K562 (cell line): ENCODE measurements around the gene FOS. TPM values are rescaled to one million over a fixed set of nuclear protein-coding genes. Genes with fewer than 3 reads are reported as not detected.
A peak's percentile ranks its signal among the peaks of the same experiment; 100 is the strongest.

ENCODE experiments used
- ATAC-seq: fragments of 200-7000 bp; cut with Tn5 transposase; 3 replicates; pipeline ENCODE4 v1.9.1; 2020; ENCODE audit warnings: moderate library complexity
- BruUV-seq: library from RNA; stranded (reverse); fragments of 400-500 nt; replicated peaks from 2 replicates; lab custom pipeline; 2021; lab: Mats Ljungman, UMichigan
- CTCF ChIA-PET: fragments of 300-600 bp; formaldehyde crosslinking; extraction: SDS; loops from one replicate; lab custom pipeline; 2021; ENCODE audit warnings: low intra/inter-chr PET ratio; lab: Yijun Ruan, JAX
- POLR2A ChIA-PET: fragments of 300-600, 350-650 bp; sonication (Branson Sonifier 250); formaldehyde crosslinking; extraction: SDS; loops from one replicate; lab custom pipeline; 2021; ENCODE audit warnings: antibody characterized with exemption, inconsistent platforms; lab: Yijun Ruan, JAX
- DNase-seq, 4 experiments: peaks; one replicate each; pipeline versions ENCODE4 v3.0.0 to v3.0.0-alpha.2; 2011 to 2018; ENCODE audit warnings: low spot score in 3 of 4, mixed read lengths in 3 of 4; ENCODE audit errors: extremely low read depth in 1 of 4
- FAIRE-seq: peaks from 2 replicates; lab custom pipeline; 2011; peaks lifted over from hg19 to GRCh38; lab: Jason Lieb, UNC
- H2AFZ ChIP-seq: 2 replicates; pipeline ENCODE4 v1.6.0; 2011; ENCODE audit warnings: low read depth, low read length, control low read depth, inconsistent platforms
- H3K27ac ChIP-seq: fragments of 200-600 bp; 3 replicates; pipeline ENCODE4 v1.8.0; 2011; ENCODE audit warnings: low read depth, mild to moderate bottlenecking, control low read depth, inconsistent platforms, low read length, moderate library complexity, mixed read lengths; ENCODE audit errors: extremely low read depth
- H3K27me3 ChIP-seq, 2 experiments: fragments of 300-600 bp in 1 of 2; 2 replicates in 1 of 2; 3 replicates in 1 of 2; pipeline versions ENCODE4 v1.6.0 to v1.8.0; 2011; ENCODE audit warnings: inconsistent platforms in 2 of 2, low read length in 2 of 2, mild to moderate bottlenecking in 1 of 2, mixed read lengths in 1 of 2, moderate library complexity in 1 of 2; ENCODE audit not compliant: control insufficient read depth in 2 of 2, insufficient read depth in 2 of 2
- H3K36me3 ChIP-seq: fragments of 300-600 bp; 3 replicates; pipeline ENCODE4 v1.8.0; 2011; ENCODE audit warnings: mild to moderate bottlenecking, low read length, inconsistent platforms; ENCODE audit not compliant: control insufficient read depth, insufficient read depth
- H3K4me1 ChIP-seq, 2 experiments: fragments of 200-600 bp in 1 of 2; replicated peaks in 1 of 2; 2 replicates in 1 of 2; 3 replicates in 1 of 2; pipeline versions ENCODE4 v1.5.1 to v1.8.0; 2011; ENCODE audit warnings: inconsistent platforms in 2 of 2, low read length in 2 of 2, mild to moderate bottlenecking in 1 of 2, mixed read lengths in 1 of 2, moderate library complexity in 1 of 2; ENCODE audit not compliant: control insufficient read depth in 2 of 2, insufficient read depth in 2 of 2
- H3K4me2 ChIP-seq: 2 replicates; pipeline ENCODE4 v1.6.1; 2011; ENCODE audit warnings: low read length, control low read depth, inconsistent platforms, mixed read lengths; ENCODE audit not compliant: insufficient read depth
- H3K4me3 ChIP-seq: fragments of 200-600 bp; sonication (generic), shearing (Covaris generic); 2 replicates; pipeline ENCODE4 v1.5.1; 2016; ENCODE audit warnings: control low read depth, inconsistent platforms
- H3K79me2 ChIP-seq: fragments of 200-600 bp; 3 replicates; pipeline ENCODE4 v1.8.0; 2011; ENCODE audit warnings: low read length, inconsistent platforms; ENCODE audit not compliant: control insufficient read depth, insufficient read depth
- H3K9ac ChIP-seq, 2 experiments: 2 replicates each; pipeline versions ENCODE4 v1.6.0 to v1.6.1; 2011; ENCODE audit warnings: low read depth in 2 of 2, low read length in 2 of 2, control low read depth in 1 of 2, inconsistent platforms in 1 of 2, mild to moderate bottlenecking in 1 of 2, mixed read lengths in 1 of 2; ENCODE audit not compliant: insufficient read depth in 1 of 2
- H3K9me1 ChIP-seq: one replicate; pipeline ENCODE4 v1.6.0; 2011; ENCODE audit warnings: inconsistent platforms, mild to moderate bottlenecking, low read length, moderate library complexity; ENCODE audit not compliant: control insufficient read depth, insufficient read depth
- H3K9me3 ChIP-seq: replicated peaks from 2 replicates; pipeline ENCODE4 v1.5.1; 2011; ENCODE audit warnings: low read depth, low read length, inconsistent platforms; ENCODE audit not compliant: control insufficient read depth, insufficient read depth
- H4K20me1 ChIP-seq: replicated peaks from 2 replicates; pipeline ENCODE4 v1.6.1; 2011; ENCODE audit warnings: low read length, inconsistent platforms, mixed read lengths; ENCODE audit not compliant: control insufficient read depth, insufficient read depth
- EHMT2 ChIP-seq: fragments of 450-650 bp; IDR thresholded peaks from 2 replicates; pipeline ENCODE4 v1.6.1; 2018; ENCODE audit warnings: antibody characterized with exemption
- ETV6 ChIP-seq, 3 experiments: fragments of 150-350 bp in 1 of 3; sonication (generic) in 1 of 3; formaldehyde crosslinking in 1 of 3; IDR thresholded peaks; 2 replicates each; pipeline versions ENCODE4 v1.6.1 to v1.8.0; 2014 to 2022; ENCODE audit warnings: borderline replicate concordance in 2 of 3, low read depth in 2 of 3, antibody characterized with exemption in 1 of 3, low read length in 1 of 3, mild to moderate bottlenecking in 1 of 3, missing genetic modification reagents in 1 of 3
- FOXK2 ChIP-seq, 2 experiments: fragments of 450-650 bp; IDR thresholded peaks in 1 of 2; conservative IDR thresholded peaks in 1 of 2; 2 replicates each; pipeline ENCODE4 v1.6.1; 2016; ENCODE audit warnings: low read depth in 2 of 2, mild to moderate bottlenecking in 1 of 2
- FOXM1 ChIP-seq, 2 experiments: fragments of 450-650 bp in 1 of 2; sonication (generic) in 1 of 2; formaldehyde crosslinking in 1 of 2; IDR thresholded peaks; 2 replicates each; pipeline versions ENCODE4 v1.6.1 to v1.9.0; 2017 to 2022; ENCODE audit warnings: low read depth in 2 of 2, mild to moderate bottlenecking in 2 of 2, missing genetic modification reagents in 1 of 2, moderate library complexity in 1 of 2
- HDAC1 ChIP-seq, 2 experiments: fragments of 450-650 bp; IDR thresholded peaks; 2 replicates each; pipeline ENCODE4 v1.6.1; 2016 to 2017; ENCODE audit warnings: inconsistent platforms in 1 of 2, mild to moderate bottlenecking in 1 of 2, moderate library complexity in 1 of 2
- L3MBTL2 ChIP-seq: fragments of 450-650 bp; IDR thresholded peaks from 2 replicates; pipeline ENCODE4 v1.6.1; 2016; ENCODE audit warnings: mild to moderate bottlenecking, moderate library complexity
- MEF2A ChIP-seq: IDR thresholded peaks from 2 replicates; pipeline ENCODE4 v1.6.1; 2011; ENCODE audit warnings: low read depth, mild to moderate bottlenecking, low read length, moderate library complexity; ENCODE audit not compliant: control insufficient read depth
- NFIC ChIP-seq: fragments of 450-650 bp; IDR thresholded peaks from 2 replicates; pipeline ENCODE4 v1.6.1; 2017; ENCODE audit warnings: mild to moderate bottlenecking, inconsistent platforms
- NRF1 ChIP-seq, 2 experiments: fragments of 450-650 bp; IDR thresholded peaks in 1 of 2; conservative IDR thresholded peaks in 1 of 2; 2 replicates each; pipeline ENCODE4 v1.6.1; 2014; ENCODE audit warnings: mild to moderate bottlenecking in 2 of 2
- RAD21 ChIP-seq, 2 experiments: fragments of 250-450 bp in 1 of 2; fragments of 450-650 bp in 1 of 2; sonication (Bioruptor Pico) in 1 of 2; formaldehyde crosslinking in 1 of 2; IDR thresholded peaks in 1 of 2; conservative IDR thresholded peaks in 1 of 2; 2 replicates each; pipeline versions ENCODE4 v1.4.0 to v1.8.0; 2020 to 2022; ENCODE audit warnings: mild to moderate bottlenecking in 2 of 2, moderate library complexity in 1 of 2
- SMAD4 ChIP-seq: fragments of 250-450 bp; sonication (Bioruptor Pico); conservative IDR thresholded peaks from 2 replicates; pipeline ENCODE4 v1.8.0; 2021; ENCODE audit warnings: inconsistent platforms, mild to moderate bottlenecking, moderate library complexity
- SNAPC5 ChIP-seq: fragments of 250-450 bp; sonication (Bioruptor Pico); IDR thresholded peaks from 2 replicates; pipeline ENCODE4 v1.8.0; 2021; ENCODE audit warnings: moderate library complexity, mild to moderate bottlenecking, inconsistent platforms
- SPI1 ChIP-seq: IDR thresholded peaks from 2 replicates; pipeline ENCODE4 v1.6.1; 2011; ENCODE audit warnings: low read depth, low read length, control low read depth, borderline replicate concordance
- TAF7 ChIP-seq: fragments of 450-650 bp; IDR thresholded peaks from 2 replicates; pipeline ENCODE4 v1.6.1; 2016; ENCODE audit warnings: missing genetic modification characterization, missing compliant biosample characterization
- ZBED1 ChIP-seq: IDR thresholded peaks from 2 replicates; pipeline ENCODE4 v1.6.1; 2014
- ZC3H4 ChIP-seq: sonication (generic); formaldehyde crosslinking; IDR thresholded peaks from 2 replicates; pipeline ENCODE4 v1.9.0; 2021; ENCODE audit warnings: missing genetic modification reagents, borderline replicate concordance
- ZNF592 ChIP-seq: fragments of 450-650 bp; IDR thresholded peaks from 2 replicates; pipeline ENCODE4 v1.6.1; 2017; ENCODE audit warnings: antibody characterized with exemption, mild to moderate bottlenecking
- WGBS: fragments of 100-300 bp; shearing (Covaris generic); methylation state at CpG from one replicate; pipeline ENCODE4 v1.1.6; 2016; ENCODE audit warnings: low coverage, mixed read lengths; ENCODE audit not compliant: insufficient coverage; ENCODE audit errors: missing lambda C conversion rate; 5-methylcytosine and 5-hydroxymethylcytosine counted together
- in situ Hi-C: fragments of 300-500 bp; cut with MboI; formaldehyde crosslinking; loops from 4 replicates; pipeline ENCODE4 v1.15.0; 2018; ENCODE audit warnings: inconsistent platforms, mixed read lengths
- intact Hi-C: fragments of 100-400 bp; cut with micrococcal nuclease; formaldehyde crosslinking; loops from 2 replicates; pipeline ENCODE4 v1.14.2; 2022
- polyA plus RNA-seq, 8 experiments: library from polyadenylated mRNA; depleted of rRNA in 4 of 8; stranded (reverse) in 5 of 8; unstranded in 3 of 8; fragments of >200 nt; fragmentation: Nextera tagmentation in 2 of 8; fragmentation: Illumina TruSeq in 1 of 8; extraction: Ambion mirVana in 2 of 8; extraction: Trizol in 1 of 8; gene quantifications; 2 replicates each; pipeline versions ENCODE4 v1.2.1 to v1.2.3, GENCODE V29; 2011 to 2014; ENCODE audit warnings: inconsistent platforms in 1 of 8, missing spikeins in 1 of 8
- total RNA-seq, 7 experiments: library from RNA; depleted of rRNA in 6 of 7; stranded (reverse); fragments of >200 nt in 6 of 7; fragmentation: Illumina TruSeq in 2 of 7; extraction: Trizol in 2 of 7; gene quantifications; 2 replicates each; pipeline versions ENCODE4 v1.2.1 to v1.2.3, GENCODE V29; 2011 to 2021; ENCODE audit warnings: low replicate concordance in 1 of 7

Gene FOS
- total and polyA plus RNA-seq, 9 of the 15 experiments (the other 6 are each of a cell fraction or from before 2014, with no cell fraction given) = 0.54 to 13.8 (median 8.9) TPM

GRCh38 chr14:75259510-75259855 lies 19.1 kb upstream of the FOS start:
- peak overlapping the region; percentile 96 for H3K4me2 ChIP-seq
- peak; percentile 40 for ATAC-seq
- 2% methylated on average over 6 of the region's 7 CpGs for WGBS
- no peaks in the 10 kb centered on the region for H3K9me1 ChIP-seq
- H3K4me1 ChIP-seq = peaks cover 6 to 21% of the 10 kb centered on the region in 2 experiments
- peak overlapping the region; percentile 37 for H3K4me3 ChIP-seq
- H3K9me3 ChIP-seq = no peaks in the 10 kb centered on the region
- H3K27me3 ChIP-seq = no peaks in the 10 kb centered on the region
- peak in 2 of 4 experiments; percentile 30 to 56 for DNase-seq
- TSS peak; percentile 92 for BruUV-seq
- intact Hi-C loops (loop anchor here (2.0 kb wide), 1 partner anchor 35 kb away; no protein-coding TSS in a partner anchor), in situ Hi-C loops (no loop called here)
- no peaks in the 10 kb centered on the region for H3K79me2 ChIP-seq
- H3K36me3 ChIP-seq = no peaks in the 10 kb centered on the region
- H3K27ac ChIP-seq = peak overlapping the region; percentile 94
- ChIA-PET CTCF (no interaction called here), POLR2A (interaction anchor here (0.6 to 2.2 kb wide), 11 partner anchors 9 to 112 kb away, joined by 3 to 12 read pairs (median 5); no protein-coding TSS in a partner anchor)
- H4K20me1 ChIP-seq = no peaks in the 10 kb centered on the region
- FAIRE-seq = peak; percentile 23
- peak overlapping the region; percentile 83 to 91; a peak in 3 of 4 replicates for H3K9ac ChIP-seq
- H2AFZ ChIP-seq = peak overlapping the region; percentile 99
- no peak for TF ChIP-seq ZNF592
- no peak for TF ChIP-seq SMAD4 (CRISPR knock-in tag)
- no peak for TF ChIP-seq SNAPC5
- no peak for TF ChIP-seq NFIC
- no peak for TF ChIP-seq SPI1
- TF ChIP-seq RAD21 (CRISPR knock-in tag; conservative IDR thresholded peaks at IDR 0.05 in 1 of 2, IDR thresholded peaks at IDR 0.05 in 1 of 2) = peak in 1 of 2 experiments; percentile 43; a peak in 2 of 4 replicates
- no peak for TF ChIP-seq ETV6 (IDR thresholded peaks at IDR 0.05; ENCODE audit: borderline replicate concordance in 1 of 2, low read depth in 2 of 2, low read length in 1 of 2)
- TF ChIP-seq ETV6 (CRISPR knock-in tag; IDR thresholded peaks at IDR 0.05; ENCODE audit: borderline replicate concordance) = no peak
- TF ChIP-seq NRF1 (conservative IDR thresholded peaks at IDR 0.05 in 1 of 2, IDR thresholded peaks at IDR 0.05 in 1 of 2) = no peak
- TF ChIP-seq ZBED1 = no peak
- TF ChIP-seq L3MBTL2 = no peak
- TF ChIP-seq FOXM1 (IDR thresholded peaks at IDR 0.05; ENCODE audit: low read depth) = no peak
- TF ChIP-seq FOXM1 (CRISPR knock-in tag; IDR thresholded peaks at IDR 0.05; ENCODE audit: low read depth) = no peak
- TF ChIP-seq HDAC1 (IDR thresholded peaks at IDR 0.05) = peak in 1 of 2 experiments; percentile 24; a peak in 1 of 4 replicates
- peak; percentile 67; the same call in 1 of the 2 replicates for TF ChIP-seq MEF2A
- TF ChIP-seq FOXK2 (conservative IDR thresholded peaks at IDR 0.05 in 1 of 2, IDR thresholded peaks at IDR 0.05 in 1 of 2; ENCODE audit: low read depth in 2 of 2) = peak in 1 of 2 experiments; percentile 12; a peak in 1 of 4 replicates
- peak; percentile 98; the same call in 1 of the 2 replicates for TF ChIP-seq ZC3H4 (CRISPR knock-in tag)
- TF ChIP-seq TAF7 = peak; percentile 32
- no peak for TF ChIP-seq EHMT2
